Endothelial cell of umbilical vein (primary cell): ENCODE results near the gene TRIM41.

Experiments
- CTCF ChIP-seq, 2 donors: IDR thresholded peaks; 1 replicate in 1 of 2; 2 replicates in 1 of 2; pipeline ENCODE4 v1.5.1; 2011; ENCODE audit warnings: low read length in 2 of 2, mild to moderate bottlenecking in 2 of 2, moderate library complexity in 2 of 2, control low read depth in 1 of 2, inconsistent platforms in 1 of 2, low read depth in 1 of 2; ENCODE audit not compliant: insufficient read depth in 1 of 2; ENCODE audit errors: extremely low read depth in 1 of 2
- EZH2 ChIP-seq: IDR thresholded peaks from 2 replicates; pipeline ENCODE4 v1.6.1; 2012; ENCODE audit warnings: borderline replicate concordance, low read depth, mild to moderate bottlenecking, moderate library complexity, low read length, inconsistent platforms; ENCODE audit not compliant: severe bottlenecking
- GATA2 ChIP-seq: IDR thresholded peaks from 2 replicates; pipeline ENCODE4 v1.7.0; 2011; ENCODE audit warnings: low read depth, mild to moderate bottlenecking, moderate library complexity, mixed read lengths, low read length; ENCODE audit not compliant: insufficient read length, insufficient read depth
- MYC ChIP-seq: IDR thresholded peaks from one replicate; pipeline ENCODE4 v1.6.1; 2011; ENCODE audit warnings: mild to moderate bottlenecking, low read depth, low read length
- POLR2A ChIP-seq: IDR thresholded peaks from 2 replicates; pipeline ENCODE4 v1.6.1; 2012; ENCODE audit warnings: low read depth, mild to moderate bottlenecking, control low read depth, low read length
- POLR2AphosphoS5 ChIP-seq: IDR thresholded peaks from 2 replicates; pipeline ENCODE4 v1.6.1; 2012; ENCODE audit warnings: low read depth, mild to moderate bottlenecking, control low read depth, low read length, moderate library complexity; ENCODE audit not compliant: insufficient read depth

GRCh38 chr5:181241393-181241975 is 18.4 kb downstream of the TRIM41 start:
- TF ChIP-seq CTCF (IDR thresholded peaks at IDR 0.05; ENCODE audit: extremely low read depth in 1 of 2, insufficient read depth in 1 of 2, low read depth in 1 of 2, low read length in 2 of 2) (no peak), POLR2AphosphoS5 (peak; percentile 73), POLR2A (peak; percentile 14), EZH2 (no peak), GATA2 (no peak), MYC (peak; percentile 31)
